Measurements from ENCODE around the gene SLC4A4.
"Not testable (repeated sequence)": the region's sequence is repeated elsewhere in the genome, so short reads cannot be mapped to it uniquely, and the experiment has no call there.

The SLC4A4 gene

DNA sequence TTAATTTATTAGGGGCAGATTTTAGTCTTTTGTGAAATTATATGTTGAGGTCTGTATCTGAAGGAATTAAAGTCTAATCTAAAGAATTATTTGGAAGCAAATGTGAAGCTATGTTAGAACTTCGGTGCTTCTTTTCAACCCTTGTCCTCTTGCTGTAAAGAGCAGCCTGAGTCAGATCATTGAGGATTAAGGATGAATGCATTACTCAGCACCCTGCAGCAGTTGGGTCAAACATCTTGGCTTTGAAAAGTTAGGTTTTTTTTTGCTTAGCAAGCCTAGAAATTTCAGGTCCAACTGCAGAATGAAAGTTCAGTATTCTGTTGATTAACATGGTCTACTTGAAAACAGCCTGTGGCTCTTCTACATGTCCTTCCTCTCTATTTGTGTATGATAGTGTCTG is 57.6 kb downstream of the SLC4A4 start:
- H3K27ac ChIP-seq = no peak overlapping the region
- no peaks in the 10 kb centered on the region for H3K9me3 ChIP-seq
- TF ChIP-seq, protein P1, sequence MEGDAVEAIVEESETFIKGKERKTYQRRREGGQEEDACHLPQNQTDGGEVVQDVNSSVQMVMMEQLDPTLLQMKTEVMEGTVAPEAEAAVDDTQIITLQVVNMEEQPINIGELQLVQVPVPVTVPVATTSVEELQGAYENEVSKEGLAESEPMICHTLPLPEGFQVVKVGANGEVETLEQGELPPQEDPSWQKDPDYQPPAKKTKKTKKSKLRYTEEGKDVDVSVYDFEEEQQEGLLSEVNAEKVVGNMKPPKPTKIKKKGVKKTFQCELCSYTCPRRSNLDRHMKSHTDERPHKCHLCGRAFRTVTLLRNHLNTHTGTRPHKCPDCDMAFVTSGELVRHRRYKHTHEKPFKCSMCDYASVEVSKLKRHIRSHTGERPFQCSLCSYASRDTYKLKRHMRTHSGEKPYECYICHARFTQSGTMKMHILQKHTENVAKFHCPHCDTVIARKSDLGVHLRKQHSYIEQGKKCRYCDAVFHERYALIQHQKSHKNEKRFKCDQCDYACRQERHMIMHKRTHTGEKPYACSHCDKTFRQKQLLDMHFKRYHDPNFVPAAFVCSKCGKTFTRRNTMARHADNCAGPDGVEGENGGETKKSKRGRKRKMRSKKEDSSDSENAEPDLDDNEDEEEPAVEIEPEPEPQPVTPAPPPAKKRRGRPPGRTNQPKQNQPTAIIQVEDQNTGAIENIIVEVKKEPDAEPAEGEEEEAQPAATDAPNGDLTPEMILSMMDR (IDR thresholded peaks at IDR 0.05) = no peak
- no peak overlapping the region for H3K4me3 ChIP-seq
- H3K36me3 ChIP-seq = no peaks in the 10 kb centered on the region
- H3K4me1 ChIP-seq = no peaks in the 10 kb centered on the region
- no peaks in the 10 kb centered on the region for H3K27me3 ChIP-seq
- DNase-seq = no peak
- intact Hi-C loops (cut with DNase I; ENCODE audit: low total_unique reads) = no loop called here

DNA sequence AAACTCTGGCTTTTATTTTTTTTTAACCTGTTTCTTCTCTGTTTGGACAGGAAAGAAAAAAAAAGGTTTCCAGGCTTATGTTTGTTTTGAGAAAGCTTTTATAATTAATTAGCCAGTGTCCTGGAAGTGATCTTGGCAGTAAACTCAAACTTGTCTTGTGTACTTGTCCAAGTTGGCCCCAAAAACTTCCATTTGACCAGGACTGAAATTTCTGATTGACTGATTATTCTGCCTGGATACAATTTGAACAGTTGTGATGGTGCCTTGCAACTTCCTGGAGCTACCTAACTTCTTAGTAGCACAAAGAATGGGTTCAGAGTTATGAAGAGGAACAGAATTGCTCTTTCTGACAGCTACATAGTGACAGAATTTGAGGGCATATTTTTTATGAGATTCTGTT is 62.0 kb downstream of the SLC4A4 start:
- Histone ChIP-seq H3K4me3 (no peak overlapping the region), H3K9me3 (no peaks in the 10 kb centered on the region), H3K27me3 (no peaks in the 10 kb centered on the region), H3K36me3 (no peaks in the 10 kb centered on the region), H3K4me1 (no peaks in the 10 kb centered on the region), H3K27ac (no peak overlapping the region)
- no peak for DNase-seq
- intact Hi-C loops (cut with DNase I; ENCODE audit: low total_unique reads) = no loop called here
- TF ChIP-seq, protein P1 (IDR thresholded peaks at IDR 0.05) = no peak

- Histone ChIP-seq H3K9me3 (no peaks in the 10 kb centered on the region), H3K4me3 (no peak overlapping the region), H3K36me3 (no peaks in the 10 kb centered on the region), H3K27me3 (no peaks in the 10 kb centered on the region), H3K27ac (no peak overlapping the region), H3K4me1 (no peaks in the 10 kb centered on the region)
- no peak for DNase-seq
- intact Hi-C loops (cut with DNase I; ENCODE audit: low total_unique reads) = no loop called here
- TF ChIP-seq, protein P1 (IDR thresholded peaks at IDR 0.05) = no peak
Observed at GRCh38 chr4:71402616-71403015, 63.8 kb downstream of the SLC4A4 start.

DNA sequence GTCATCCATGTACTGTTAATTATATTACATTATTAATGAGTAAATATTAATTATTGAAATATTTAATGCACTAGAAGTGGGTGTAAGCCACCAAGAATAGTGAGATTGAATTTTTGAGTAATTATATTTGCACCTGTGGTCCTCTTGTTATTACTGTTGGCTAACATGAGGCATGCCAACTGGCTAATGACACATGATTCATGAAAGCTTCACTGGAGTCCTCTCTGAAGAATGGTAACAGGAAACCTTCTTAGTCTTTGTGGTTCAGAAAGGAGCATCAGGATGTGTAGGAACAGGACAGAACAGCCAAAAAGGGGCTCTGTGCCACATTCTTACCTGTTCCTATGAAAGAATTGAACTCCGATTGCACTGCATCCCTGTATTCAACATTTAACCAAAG is 65.2 kb downstream of the SLC4A4 start:
- Histone ChIP-seq H3K4me3 (no peak overlapping the region), H3K27me3 (no peaks in the 10 kb centered on the region), H3K4me1 (no peaks in the 10 kb centered on the region), H3K9me3 (peaks cover 0 to 4% (median 0%) of the 10 kb centered on the region in 3 donors), H3K36me3 (no peaks in the 10 kb centered on the region), H3K27ac (no peak overlapping the region)
- TF ChIP-seq, protein P1 (IDR thresholded peaks at IDR 0.05) = no peak
- intact Hi-C loops (cut with DNase I; ENCODE audit: low total_unique reads) = no loop called here
- no peak for DNase-seq

GRCh38 chr4:71405791-71406190 is 67.0 kb downstream of the SLC4A4 start:
- Histone ChIP-seq H3K27me3 (no peaks in the 10 kb centered on the region), H3K4me1 (no peaks in the 10 kb centered on the region), H3K9me3 (peaks cover 0 to 11% (median 0%) of the 10 kb centered on the region in 3 donors), H3K27ac (no peak overlapping the region), H3K36me3 (no peaks in the 10 kb centered on the region), H3K4me3 (no peak overlapping the region)
- DNase-seq = no peak
- TF ChIP-seq, protein P1 (IDR thresholded peaks at IDR 0.05) = no peak
- intact Hi-C loops (cut with DNase I; ENCODE audit: low total_unique reads) = no loop called here

GRCh38 chr4:71406459-71406963 is 67.7 kb downstream of the SLC4A4 start:
- no peak overlapping the region for H3K4me3 ChIP-seq
- H3K36me3 ChIP-seq = no peaks in the 10 kb centered on the region
- H3K27me3 ChIP-seq = no peaks in the 10 kb centered on the region
- no peak overlapping the region for H3K27ac ChIP-seq
- DNase-seq = no peak
- intact Hi-C loops (cut with DNase I; ENCODE audit: low total_unique reads) = no loop called here
- TF ChIP-seq, protein P1 (IDR thresholded peaks at IDR 0.05) = no peak
- peaks cover 0 to 11% (median 0%) of the 10 kb centered on the region in 3 donors for H3K9me3 ChIP-seq
- no peaks in the 10 kb centered on the region for H3K4me1 ChIP-seq

DNA sequence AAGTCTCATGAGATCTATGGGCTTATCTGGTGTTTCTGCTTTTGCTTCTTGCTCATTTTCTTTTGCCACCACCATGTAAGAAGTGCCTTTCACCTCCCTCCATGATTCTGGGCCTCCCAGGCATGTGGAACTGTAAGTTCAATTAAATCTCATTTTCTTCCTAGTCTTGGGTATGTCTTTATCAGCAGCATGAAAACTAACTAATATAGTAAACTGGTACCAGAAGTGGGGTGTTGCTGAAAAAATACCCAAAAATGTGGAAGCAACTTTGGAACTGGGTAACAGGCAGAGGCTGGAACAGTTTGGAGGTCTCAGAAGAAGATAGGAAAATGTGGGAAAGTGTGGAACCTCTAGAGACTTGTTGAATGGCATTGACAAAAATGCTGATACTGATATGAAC is 70.1 kb downstream of the SLC4A4 start:
- DNase-seq; H3K27ac ChIP-seq; H3K4me1 ChIP-seq; H3K27me3 ChIP-seq; H3K4me3 ChIP-seq; intact Hi-C loops (cut with DNase I; ENCODE audit: low total_unique reads); H3K36me3 ChIP-seq: not testable (repeated sequence)
- peaks cover 0 to 11% (median 0%) of the 10 kb centered on the region in 3 donors for H3K9me3 ChIP-seq

Data from tibial artery (tissue), 4 donors.